HG03060 (cell line): ENCODE results near the gene PGAM1.
"Not testable (repeated sequence)": the region's sequence is repeated elsewhere in the genome, so short reads cannot be mapped to it uniquely, and the experiment has no call there.

Experiments used
- ATAC-seq: cut with Tn5 transposase; IDR thresholded peaks from one replicate; pipeline ENCODE4 v1.9.1; 2021; ENCODE audit warnings: low read depth, moderate number of reproducible peaks; ENCODE audit not compliant: unreplicated experiment

PGAM1 gene

DNA sequence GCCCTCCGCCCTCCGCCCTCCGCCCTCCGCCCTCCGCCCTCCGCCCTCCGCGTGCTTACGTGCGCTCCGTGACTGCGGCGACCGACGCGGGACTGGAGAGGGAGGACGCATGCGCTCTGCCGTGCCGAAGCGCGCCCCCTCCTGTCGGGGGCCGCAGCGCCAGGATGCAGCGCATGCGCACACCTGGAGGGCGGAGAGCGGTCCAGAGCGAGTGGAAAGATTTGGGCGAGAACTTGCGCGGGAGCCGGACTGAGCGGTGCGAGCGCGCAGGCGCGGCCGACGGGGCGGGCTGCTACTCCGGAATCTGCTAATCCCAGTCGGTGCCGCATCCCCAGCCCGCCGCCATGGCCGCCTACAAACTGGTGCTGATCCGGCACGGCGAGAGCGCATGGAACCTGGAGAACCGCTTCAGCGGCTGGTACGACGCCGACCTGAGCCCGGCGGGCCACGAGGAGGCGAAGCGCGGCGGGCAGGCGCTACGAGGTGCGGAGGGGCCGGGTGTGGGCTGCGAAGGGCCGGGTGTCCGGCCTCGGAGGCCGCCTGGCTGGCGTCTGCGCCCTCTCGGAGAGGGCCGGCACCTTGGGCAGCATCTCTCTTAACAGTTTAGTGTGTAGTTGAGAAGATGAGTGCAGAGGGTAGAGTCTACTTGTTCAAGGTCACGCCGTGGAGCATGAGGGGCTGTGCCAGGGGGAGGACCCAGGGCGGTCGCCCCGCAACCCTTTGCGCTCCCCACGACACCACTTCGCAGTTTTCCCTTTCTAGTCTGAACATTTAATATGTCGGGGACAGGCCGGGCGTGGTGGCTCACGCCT is at the start of gene PGAM1:
Gene PGAM1, plus strand, starts transcription at position 228 of the 812 bp plus-strand sequence. Its CDS starts 117 bp downstream, at position 345.
- peak; percentile 60 for ATAC-seq

DNA sequence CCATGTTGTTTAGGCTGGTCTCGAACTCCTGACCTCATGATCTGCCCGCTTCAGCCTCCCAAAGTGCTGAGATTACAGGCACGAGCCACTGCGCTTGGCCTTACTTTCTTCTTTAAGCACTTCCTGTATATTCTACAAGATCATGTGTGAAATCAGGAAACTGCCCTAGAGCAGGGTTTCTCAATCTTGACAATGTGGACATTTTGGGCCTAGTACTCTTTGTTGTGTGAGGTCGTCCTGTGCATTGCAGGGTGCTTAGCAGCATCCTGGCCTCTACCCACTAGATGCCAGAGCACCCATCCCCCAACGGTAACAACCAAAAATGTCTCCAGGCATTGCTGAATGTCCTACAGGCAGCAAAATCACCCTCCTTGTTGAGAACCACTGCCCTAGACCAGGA is 49.6 kb upstream of the PGAM1 start:
- no peak for ATAC-seq

DNA sequence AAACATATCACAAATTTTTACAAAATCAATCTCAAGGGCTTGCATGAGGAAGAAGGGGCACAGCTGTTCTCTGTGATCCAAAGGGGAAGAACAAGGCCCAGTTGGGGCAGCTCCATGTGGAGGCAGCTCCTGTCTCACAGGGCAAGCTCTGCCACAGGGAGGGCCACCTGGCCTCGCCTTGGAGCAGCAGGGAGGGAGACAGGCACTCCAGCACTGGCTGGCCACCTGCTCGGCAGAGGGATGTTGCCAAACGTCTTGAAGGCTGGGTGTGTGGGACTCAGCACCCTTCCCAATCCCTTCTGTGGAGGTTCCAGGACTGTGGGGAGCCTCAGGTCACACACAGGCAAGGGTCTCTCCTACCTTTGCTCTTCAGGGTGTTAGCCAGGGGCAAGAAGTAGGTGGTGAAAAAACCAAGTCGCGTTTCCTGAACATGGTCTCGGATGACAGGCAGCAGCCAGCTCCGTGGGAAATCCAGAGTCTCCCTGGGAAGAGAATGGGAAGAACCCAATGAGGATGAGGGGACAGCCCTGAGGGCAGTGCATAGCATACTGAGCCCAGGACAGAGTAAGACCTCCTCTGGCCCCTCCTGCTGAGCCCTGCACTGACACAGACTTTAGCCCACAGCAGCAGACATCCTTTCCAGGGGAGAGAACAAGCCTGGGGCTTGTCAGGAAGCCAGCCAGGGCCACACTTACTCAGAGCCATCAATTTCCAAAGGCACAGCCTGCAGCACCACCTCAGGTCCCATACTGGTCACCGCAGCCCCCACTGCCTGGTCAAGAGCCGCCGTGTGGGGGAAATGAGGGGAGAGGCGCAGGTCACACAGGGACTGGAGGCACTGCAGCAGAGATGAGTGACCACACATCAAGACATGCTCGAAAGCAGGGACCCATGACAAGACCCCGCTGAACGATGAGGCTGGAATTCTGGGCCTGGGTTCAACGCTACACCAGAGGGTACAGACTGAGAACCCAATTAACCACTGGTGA is 46.8 kb upstream of the PGAM1 start:
- ATAC-seq, result no peak

DNA sequence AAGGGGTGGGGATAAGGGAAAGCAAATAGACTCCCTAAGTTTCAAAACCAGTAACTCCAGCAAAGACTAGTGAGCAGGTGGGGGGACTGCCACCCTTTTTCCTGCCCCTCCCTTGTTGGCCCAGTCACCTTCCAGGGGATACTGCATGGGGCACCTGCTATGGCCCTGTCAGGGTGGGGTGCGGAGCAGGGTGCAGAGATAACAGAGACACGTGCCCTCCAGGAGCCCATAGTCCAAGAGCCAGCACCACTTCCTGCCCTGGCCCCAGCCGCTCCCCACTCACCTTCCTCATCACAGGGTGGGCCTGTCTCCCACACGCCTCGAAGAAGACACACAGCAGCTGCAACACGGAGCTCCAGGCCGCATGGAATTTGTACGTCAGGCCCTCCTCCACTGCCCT is 45.5 kb upstream of the PGAM1 start:
- no peak for ATAC-seq

DNA sequence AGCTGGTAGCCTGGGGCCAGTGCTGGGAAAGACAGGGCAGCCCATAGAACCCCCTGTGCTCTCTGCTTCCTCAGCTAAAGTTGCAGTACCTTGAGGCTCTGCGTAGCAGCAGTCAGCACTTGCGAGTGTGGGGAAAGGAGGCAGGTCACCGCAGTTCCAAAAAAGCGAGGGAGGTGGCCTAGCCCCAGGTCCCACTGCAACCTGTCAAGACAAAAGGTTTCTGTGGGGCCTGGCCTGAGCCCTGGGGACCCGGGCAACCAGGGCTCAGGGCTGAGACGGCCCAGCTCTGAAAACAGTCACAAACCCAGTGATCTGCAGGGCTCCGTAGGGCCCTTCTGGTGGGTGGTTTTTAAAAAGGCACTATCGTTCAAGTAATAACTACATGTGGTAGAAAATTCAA is 44.4 kb upstream of the PGAM1 start:
- no peak for ATAC-seq

DNA sequence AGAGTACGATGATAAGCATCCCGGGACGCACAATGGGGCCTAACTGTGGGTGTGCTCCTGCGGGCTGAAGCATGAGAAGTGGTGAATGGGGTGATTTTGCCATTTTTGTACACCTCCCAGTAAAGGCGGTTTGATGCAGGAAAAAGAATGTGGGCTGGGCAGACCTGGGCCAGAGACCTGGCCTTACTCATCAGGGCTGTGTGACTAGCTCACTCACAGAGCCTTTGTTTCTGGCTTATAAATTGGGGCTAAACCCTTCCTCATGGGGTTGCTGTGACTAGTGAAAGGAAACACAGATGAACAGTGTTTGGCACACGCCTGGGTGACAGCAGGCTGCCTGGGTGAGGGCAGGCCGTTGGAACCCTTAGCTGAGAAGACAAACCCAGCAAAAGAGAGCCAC is 42.8 kb upstream of the PGAM1 start:
- no peak for ATAC-seq

DNA sequence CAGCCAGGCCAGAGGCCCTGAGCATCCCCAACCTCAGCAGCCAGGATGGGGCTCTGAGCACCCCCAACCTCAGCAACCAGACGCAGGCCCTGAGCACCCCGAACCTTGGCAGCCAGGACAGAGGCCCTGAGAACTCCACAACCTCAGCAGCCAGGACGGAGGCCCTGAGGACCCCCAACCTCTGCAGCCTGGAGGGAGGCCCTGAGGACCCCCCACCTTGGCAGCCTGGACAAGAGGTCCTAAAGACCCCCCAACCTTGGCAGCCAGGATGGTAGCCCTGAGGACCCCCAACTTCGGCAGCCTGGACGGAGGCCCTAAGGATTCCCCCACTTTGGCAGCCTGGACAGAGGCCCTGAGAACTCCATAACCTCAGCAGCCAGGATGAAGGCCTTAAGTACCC is 41.8 kb upstream of the PGAM1 start:
- no peak for ATAC-seq

DNA sequence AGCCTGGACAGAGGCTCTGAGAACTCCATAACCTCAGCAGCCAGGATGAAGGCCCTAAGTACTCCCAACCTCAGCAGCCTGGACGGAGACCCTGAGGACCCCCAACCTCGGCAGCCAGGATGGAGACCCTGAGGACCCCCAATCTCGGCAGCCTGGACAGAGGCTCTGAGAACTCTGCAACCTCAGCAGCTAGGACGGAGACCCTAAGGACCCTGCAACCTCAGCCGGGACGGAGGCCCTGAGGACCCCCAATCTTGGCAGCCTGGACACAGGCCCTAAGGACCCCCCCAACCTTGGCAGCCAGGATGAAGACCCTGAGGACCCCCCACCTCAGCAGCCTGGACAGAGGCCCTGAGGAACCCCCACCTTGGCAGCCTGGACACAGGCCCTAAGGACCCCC is 41.4 kb upstream of the PGAM1 start:
- no peak for ATAC-seq

DNA sequence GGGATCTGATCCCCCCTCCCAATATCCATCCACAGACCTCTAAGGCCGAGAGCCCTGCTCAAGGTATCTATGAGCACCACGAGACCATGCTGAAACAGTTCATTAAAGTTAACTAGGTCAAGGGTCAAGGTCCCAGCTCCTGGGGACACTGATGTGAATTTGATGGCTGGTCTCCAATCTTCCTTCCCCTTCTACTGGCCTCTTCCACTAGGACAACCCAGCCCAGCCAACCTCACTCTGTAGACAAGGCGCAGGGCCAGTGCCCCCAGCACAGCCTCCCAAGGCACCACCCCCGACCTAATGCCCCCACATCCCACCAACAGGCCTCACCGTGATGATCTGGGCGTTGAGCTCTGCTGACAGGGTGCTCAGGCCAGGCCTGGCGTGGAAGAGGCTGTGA is 40.4 kb upstream of the PGAM1 start:
- no peak for ATAC-seq

DNA sequence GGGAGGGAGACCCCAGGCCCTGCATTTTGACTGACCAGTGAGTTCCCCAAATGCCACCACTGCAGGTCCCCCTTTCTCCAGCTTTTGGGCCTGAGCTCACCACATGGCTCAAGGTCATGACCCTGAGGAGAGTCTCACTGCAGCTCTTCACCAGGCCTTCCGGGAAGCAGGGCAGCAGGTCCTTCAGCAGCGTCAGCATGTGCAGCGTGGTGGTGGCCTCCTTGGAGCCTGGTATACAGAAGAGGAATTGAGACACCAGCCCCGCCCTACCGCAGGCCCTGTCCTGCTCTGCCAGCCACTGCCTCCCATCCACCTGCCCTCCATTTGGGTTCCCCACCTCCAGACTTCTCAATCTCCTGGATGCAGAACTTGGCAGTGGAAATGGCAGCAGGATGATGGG is 37.8 kb upstream of the PGAM1 start:
- ATAC-seq, result no peak

DNA sequence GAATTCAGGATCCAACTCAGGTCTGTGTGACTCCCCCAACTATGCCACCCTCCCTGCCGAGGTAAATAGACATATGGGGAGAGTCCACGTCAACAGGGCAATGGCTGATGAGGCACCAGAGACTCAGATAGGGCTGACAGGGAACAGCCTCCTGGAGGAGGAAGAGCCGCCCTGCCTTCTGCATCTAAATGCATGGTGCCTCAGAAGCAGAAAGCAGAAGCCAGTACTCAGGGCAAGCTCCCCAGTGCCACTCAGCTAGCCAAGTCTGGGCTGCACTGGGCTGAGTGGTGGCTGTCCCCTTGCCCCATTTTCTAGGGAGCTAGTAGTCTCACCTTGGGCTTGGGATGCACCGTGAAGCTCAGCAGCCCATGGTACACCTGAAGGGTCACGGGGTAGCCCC is 35.9 kb upstream of the PGAM1 start:
- no peak for ATAC-seq

DNA sequence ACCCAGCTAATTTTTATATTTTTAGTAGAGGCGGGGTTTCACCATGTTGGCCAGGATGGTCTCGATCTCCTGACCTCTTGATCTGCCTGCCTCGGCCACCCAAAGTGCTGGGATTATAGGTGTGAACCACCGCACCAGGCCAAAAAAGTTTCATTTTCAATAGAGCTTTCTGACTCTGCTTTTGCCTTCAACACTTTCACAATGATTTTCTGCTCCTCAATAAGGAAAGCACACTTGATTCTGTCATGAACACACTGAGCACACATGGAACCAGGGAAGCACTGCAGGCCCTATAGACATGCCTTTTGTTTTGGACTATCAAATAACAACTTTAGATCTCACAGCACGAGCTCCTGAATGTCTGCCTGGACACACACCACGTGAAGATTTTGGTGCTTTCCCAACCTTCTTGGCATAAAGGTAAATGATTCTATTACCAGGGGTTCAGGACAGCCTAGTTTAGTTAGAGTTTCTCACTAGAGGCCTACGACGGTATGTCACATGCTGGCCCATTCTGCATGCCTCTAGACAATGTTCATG is 32.9 kb upstream of the PGAM1 start:
- no peak for ATAC-seq

DNA sequence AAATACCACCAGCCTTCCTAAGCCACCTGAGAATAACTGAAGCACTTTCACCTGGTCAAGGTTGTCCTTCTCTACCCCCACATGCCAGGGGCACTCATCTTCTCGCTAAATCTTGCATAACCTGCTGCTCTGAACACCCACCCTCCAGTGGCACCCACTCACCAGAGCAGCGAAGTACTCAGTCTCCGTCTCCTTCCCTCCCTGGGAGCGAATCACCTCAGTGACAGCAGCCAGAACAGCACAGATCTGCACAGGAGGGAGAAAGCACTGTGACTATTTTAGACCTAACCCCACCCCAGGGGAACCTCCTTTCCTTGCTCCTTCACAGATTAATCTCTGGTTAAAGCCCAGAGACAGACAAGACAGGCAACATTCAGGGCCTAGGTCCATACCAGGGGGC is 29.9 kb upstream of the PGAM1 start:
- no peak for ATAC-seq

DNA sequence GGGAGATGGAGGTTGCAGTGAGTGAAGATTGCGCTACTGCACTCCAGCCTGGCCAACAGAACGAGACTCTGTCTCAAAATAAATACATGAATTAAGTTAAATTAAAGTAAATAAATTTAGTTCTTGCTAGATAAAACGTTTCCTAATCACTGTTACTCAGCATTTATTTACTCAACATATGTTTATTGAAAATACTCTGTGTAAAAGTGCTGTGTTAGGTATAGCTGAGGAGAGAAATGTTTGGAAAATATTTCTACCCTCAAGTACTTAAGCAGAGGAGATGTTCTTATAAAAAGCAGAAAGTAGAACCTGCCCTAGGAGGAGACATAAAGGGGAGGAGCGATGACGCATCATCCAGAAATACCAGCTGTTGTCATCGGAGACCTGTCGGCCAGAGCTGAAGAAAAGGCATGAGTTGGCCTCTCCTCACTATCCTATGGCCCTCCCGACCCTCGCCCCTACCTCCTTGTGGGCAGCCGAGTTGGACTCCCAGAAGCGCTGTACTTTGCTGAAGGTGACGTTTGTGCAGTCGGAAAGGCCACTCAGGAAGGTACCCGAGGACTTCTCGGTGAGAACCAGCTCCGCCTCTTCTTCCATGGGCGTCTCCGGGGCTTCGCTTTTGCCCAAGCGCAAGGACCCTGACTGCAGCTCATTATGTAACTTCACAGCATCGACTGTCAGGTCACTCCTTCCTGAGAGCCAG is 26.0 kb upstream of the PGAM1 start:
- no peak for ATAC-seq

DNA sequence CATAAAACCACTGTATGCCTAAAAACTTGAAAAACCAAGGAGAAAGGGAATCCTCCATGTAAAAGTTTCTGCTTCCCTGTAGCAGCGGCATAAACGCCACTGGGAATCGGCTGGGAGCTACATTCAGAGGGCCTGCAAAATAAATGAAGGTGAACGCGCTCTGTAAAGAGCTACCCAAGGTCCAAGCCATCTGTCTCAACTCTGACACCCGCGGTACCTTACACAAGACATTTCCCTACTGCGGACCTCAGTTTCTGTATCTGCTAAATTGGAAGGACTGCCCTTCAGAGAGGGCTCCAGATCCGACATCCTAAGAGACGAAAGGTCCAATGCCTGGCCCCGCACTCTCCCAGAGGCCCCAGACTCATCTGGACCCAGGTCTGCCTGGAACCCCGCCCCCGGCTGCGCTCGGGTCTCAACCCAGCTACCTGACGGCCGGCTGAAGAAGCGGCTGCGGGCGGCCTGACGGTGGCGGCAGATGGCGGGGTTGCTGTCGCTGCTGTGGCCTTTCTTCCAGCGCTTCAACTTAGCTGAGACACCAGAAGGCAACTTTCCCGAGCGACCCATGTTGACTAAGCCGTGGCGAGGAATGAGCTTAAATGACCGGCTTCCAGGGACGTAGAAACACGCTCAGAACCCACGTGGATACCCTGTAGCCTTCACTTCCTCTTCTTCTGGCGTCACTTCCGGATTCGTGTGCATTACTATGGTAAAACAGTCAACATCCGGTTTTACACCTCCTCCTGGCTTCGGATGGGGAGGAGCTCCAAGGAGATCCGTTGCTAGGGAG is 25.1 kb upstream of the PGAM1 start, which contains the start of gene RRP12:
Gene RRP12, minus strand, starts transcription at position 676 of the 790 bp plus-strand sequence. Its CDS starts 109 bp downstream, at position 567.
- ATAC-seq, result peak; percentile 83

DNA sequence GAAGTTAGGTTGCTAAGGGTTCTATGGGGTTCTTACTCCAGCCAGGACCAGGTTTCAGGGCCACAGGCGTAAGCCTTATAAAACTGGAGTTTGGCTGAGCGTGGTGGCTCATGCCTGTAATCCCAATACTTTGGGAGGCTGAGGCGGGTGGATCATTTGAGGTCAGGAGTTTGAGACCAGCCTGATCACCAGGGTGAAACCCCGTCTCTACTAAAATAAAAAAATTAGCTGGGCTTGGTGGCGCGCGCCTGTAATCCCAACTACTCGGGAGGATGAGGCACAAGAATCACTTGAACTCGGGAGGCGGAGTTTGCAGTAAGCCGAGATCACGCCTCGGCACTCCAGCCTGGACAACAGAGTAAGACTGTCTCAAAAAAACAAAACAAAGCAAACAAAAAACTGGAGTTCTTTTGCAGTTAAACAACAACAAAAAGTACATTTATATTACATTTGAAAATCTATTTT is 24.5 kb upstream of the PGAM1 start:
- ATAC-seq, result no peak

DNA sequence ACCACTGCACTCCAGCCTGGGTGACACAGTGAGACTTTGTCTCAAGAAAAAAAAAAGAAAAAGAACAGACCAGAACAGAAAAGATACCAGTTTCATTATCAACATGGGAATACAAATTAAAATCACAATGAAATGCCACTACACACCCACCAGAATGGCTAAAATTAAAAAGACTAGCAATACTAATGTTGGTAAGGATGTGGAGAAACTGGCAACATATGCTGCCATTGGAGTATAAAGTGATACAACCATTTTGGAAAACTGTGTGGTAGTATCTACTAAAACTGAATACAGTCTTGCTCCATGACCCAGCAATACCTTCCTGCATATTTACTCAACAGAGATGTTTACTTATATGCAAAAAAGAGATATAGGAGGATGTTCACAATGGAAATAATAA is 21.9 kb upstream of the PGAM1 start:
- ATAC-seq, result no peak

DNA sequence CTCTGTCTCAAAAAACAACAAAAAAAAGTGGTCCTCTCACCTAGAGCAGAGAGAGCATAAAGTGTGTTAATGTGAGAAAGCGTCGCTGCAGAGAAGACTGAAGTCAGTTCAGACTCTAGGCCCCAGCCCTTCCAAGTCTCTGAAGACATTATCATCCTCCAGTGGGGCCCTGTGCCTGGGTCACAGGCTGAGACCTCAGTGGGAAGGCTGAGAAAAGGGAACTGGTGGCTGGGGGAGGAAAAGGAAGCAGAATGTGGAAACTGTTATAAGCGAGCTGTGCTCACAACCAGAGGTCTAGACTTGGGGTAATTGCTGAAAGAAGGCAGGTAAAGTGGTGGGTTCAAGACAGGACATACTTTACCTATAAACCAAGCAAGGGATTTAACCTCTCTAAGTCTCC is 19.9 kb upstream of the PGAM1 start:
- ATAC-seq, result no peak

DNA sequence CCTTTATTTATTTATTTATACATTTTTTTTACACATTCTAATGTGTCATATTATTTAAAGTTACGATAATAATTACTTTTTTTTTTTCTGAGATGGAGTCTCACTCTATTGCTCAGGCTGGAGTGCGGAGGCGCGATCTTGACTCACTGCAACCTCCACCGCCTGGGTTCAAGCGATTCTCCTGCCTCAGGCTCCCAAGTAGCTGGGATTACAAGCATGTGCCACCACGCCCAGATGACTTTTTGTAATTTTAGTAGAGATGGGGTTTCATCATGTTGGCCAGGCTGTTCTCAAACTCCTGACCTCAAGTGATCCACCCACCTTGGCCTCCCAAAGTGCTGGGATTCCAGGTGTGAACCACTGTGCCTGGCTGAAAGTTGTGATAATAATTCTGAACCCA is 19.5 kb upstream of the PGAM1 start:
- ATAC-seq, result not testable (repeated sequence)
